Measurements from ENCODE around the gene CFLAR.

Gene CFLAR

GRCh38 chr2:201223089-201224073 is 107.4 kb downstream of the CFLAR start:
- Histone ChIP-seq H3K4me2 (ENCODE audit: low read depth, low read length, poor library complexity, severe bottlenecking) (peak overlapping the region; percentile 30), H3F3A (ENCODE audit: low read depth) (no peaks in the 10 kb centered on the region), H3K27me3 (ENCODE audit: insufficient read depth, low read length, poor library complexity, severe bottlenecking) (no peaks in the 10 kb centered on the region), H3K36me3 (ENCODE audit: insufficient read depth, low read length) (peaks cover 25% of the 10 kb centered on the region; the same call in 1 of the 2 replicates), H3K9me3 (ENCODE audit: insufficient read depth, low read depth, low read length) (no peaks in the 10 kb centered on the region), H4K20me1 (ENCODE audit: insufficient read depth, low read length, poor library complexity, severe bottlenecking) (no peaks in the 10 kb centered on the region), H3K4me1 (ENCODE audit: insufficient read depth, low read length, poor library complexity, severe bottlenecking) (peaks cover 4% of the 10 kb centered on the region), H3K4me3 (ENCODE audit: low read length, poor library complexity, severe bottlenecking) (no peak overlapping the region), H2AFZ (ENCODE audit: low read length) (no peak overlapping the region), H3K9ac (ENCODE audit: low read depth, low read length, poor library complexity, severe bottlenecking) (peak overlapping the region; percentile 4), H3K9me2 (replicated peaks; ENCODE audit: low read depth, low read length) (no peaks in the 10 kb centered on the region), H3K79me2 (ENCODE audit: insufficient read depth, low read length) (no peaks in the 10 kb centered on the region)
- no peak for TF ChIP-seq CTCF (conservative IDR thresholded peaks at IDR 0.05; ENCODE audit: low read length)
- no peak for TF ChIP-seq EZH2phosphoT487 (IDR thresholded peaks at IDR 0.05; ENCODE audit: borderline replicate concordance)

All from Loucy (cell line).